Measurements from ENCODE around the gene ZFYVE16. TPM values are rescaled to one million over a fixed set of nuclear protein-coding genes. Genes with fewer than 3 reads are reported as not detected.

The ZFYVE16 gene
- total and polyA plus RNA-seq, 2 of the 13 experiments (the other 11 are each of a cell fraction or from before 2014, with no cell fraction given), result 9.3 to 33.3 TPM

- TF ChIP-seq ZNF335 (CRISPR knock-in tag; IDR thresholded peaks at IDR 0.05) (peak; percentile 63; the same call in 1 of the 2 replicates), SIX4 (CRISPR knock-in tag; IDR thresholded peaks at IDR 0.05) (peak; percentile 90), MEF2D (CRISPR knock-in tag; IDR thresholded peaks at IDR 0.05) (peak; percentile 29; the same call in 1 of the 2 replicates), BRF2 (CRISPR knock-in tag; IDR thresholded peaks at IDR 0.05) (peak; percentile 61), PRMT3 (CRISPR knock-in tag; IDR thresholded peaks at IDR 0.05; ENCODE audit: borderline replicate concordance, low read depth) (0 out of 2 replicates have a peak, but pooled peaks have one; percentile 51), SRF (IDR thresholded peaks at IDR 0.05; ENCODE audit: low read depth, low read length) (peak; percentile 27; the same call in 1 of the 2 replicates), TRAFD1 (CRISPR knock-in tag; IDR thresholded peaks at IDR 0.05; ENCODE audit: borderline replicate concordance) (no peak), ZNF34 (CRISPR knock-in tag; IDR thresholded peaks at IDR 0.05; ENCODE audit: borderline replicate concordance) (no peak; the same call in 1 of the 2 replicates), ZNF431 (CRISPR knock-in tag; IDR thresholded peaks at IDR 0.05; ENCODE audit: borderline replicate concordance, low read depth) (no peak), ZNF589 (CRISPR knock-in tag; conservative IDR thresholded peaks at IDR 0.05) (no peak), ZNF143 (CRISPR knock-in tag; IDR thresholded peaks at IDR 0.05) (peak; percentile 18; the same call in 1 of the 2 replicates), ZNF12 (CRISPR knock-in tag; IDR thresholded peaks at IDR 0.05) (peak; percentile 18; the same call in 1 of the 2 replicates), ZNF850 (CRISPR knock-in tag; conservative IDR thresholded peaks at IDR 0.05) (0 out of 2 replicates have a peak, but pooled peaks have one; percentile 55), GATAD2A (CRISPR knock-in tag; IDR thresholded peaks at IDR 0.05) (peak; percentile 39; the same call in 1 of the 2 replicates), ZBTB8A (CRISPR knock-in tag; IDR thresholded peaks at IDR 0.05; ENCODE audit: borderline replicate concordance, low read depth) (peak; percentile 74; the same call in 1 of the 2 replicates), XRCC5 (optimal IDR thresholded peaks at IDR 0.05; ENCODE audit: low read length) (peak; percentile 29), ZNF619 (CRISPR knock-in tag; IDR thresholded peaks at IDR 0.05) (no peak), CBX1 (IDR thresholded peaks at IDR 0.05; ENCODE audit: low read depth) (peak; percentile 71), ONECUT2 (CRISPR knock-in tag; IDR thresholded peaks at IDR 0.05) (no peak), ZBTB39 (CRISPR knock-in tag; IDR thresholded peaks at IDR 0.05) (0 out of 2 replicates have a peak, but pooled peaks have one; percentile 73), AGO1 (IDR thresholded peaks at IDR 0.05; ENCODE audit: low read depth, low read length, poor library complexity, severe bottlenecking) (peak; percentile 45), SOX13 (IDR thresholded peaks at IDR 0.05) (no peak), SOX13 (CRISPR knock-in tag; conservative IDR thresholded peaks at IDR 0.05 in 1 of 2, IDR thresholded peaks at IDR 0.05 in 1 of 2) (peak in 1 of 2 experiments; percentile 43; a peak in 1 of 4 replicates), HNRNPK (IDR thresholded peaks at IDR 0.05; ENCODE audit: low read depth, low read length, poor library complexity, severe bottlenecking) (no peak)
Measured at GRCh38 chr5:80487829-80488721, 80.2 kb downstream of the ZFYVE16 start, which contains the start of gene FAM151B (continued).
